ENCODE data around the gene DPP10.

DPP10 gene

DNA sequence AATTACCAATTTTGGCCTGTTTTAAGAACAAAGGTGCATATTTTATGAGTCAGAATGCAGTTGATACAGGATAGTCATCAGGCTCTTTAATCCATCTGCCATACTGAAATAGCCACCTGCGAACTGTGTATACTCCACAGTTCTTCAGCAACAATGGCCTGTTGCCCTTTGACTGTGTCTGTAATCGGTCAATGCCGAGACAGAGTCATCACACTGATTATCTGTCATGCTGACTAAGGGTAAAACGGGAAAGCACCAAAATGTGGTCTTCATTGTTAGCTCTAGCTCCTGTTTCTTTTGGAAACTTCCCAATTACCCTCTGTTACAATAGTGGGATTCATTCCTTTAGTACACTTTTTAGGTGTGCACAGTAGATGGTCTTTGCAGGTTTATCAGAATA, 871.7 kb downstream of the DPP10 start:
- TF ChIP-seq, protein P1, sequence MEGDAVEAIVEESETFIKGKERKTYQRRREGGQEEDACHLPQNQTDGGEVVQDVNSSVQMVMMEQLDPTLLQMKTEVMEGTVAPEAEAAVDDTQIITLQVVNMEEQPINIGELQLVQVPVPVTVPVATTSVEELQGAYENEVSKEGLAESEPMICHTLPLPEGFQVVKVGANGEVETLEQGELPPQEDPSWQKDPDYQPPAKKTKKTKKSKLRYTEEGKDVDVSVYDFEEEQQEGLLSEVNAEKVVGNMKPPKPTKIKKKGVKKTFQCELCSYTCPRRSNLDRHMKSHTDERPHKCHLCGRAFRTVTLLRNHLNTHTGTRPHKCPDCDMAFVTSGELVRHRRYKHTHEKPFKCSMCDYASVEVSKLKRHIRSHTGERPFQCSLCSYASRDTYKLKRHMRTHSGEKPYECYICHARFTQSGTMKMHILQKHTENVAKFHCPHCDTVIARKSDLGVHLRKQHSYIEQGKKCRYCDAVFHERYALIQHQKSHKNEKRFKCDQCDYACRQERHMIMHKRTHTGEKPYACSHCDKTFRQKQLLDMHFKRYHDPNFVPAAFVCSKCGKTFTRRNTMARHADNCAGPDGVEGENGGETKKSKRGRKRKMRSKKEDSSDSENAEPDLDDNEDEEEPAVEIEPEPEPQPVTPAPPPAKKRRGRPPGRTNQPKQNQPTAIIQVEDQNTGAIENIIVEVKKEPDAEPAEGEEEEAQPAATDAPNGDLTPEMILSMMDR (IDR thresholded peaks at IDR 0.05), result no peak

DNA sequence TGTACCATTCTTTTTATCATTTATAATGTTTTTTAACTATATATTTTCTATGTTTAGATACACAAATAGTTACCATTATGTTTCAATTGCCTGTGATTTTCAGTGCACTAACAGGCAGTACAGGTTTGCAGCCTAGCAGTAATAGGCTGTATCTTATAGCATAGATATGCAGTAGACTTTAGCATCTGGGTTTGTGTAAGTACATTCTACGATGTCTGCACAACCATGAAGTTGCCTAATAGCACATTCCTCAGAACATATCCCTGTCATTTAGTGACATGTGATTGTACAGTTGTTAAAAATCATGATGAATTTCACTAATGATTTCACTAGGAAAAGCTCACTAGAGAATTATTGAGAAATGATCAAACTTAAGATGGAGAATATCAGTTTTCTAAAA, 884.6 kb downstream of the DPP10 start:
- TF ChIP-seq, protein P1 (IDR thresholded peaks at IDR 0.05), result no peak

GRCh38 chr2:115359550-115359949, 917.1 kb downstream of the DPP10 start:
- TF ChIP-seq, protein P1 (IDR thresholded peaks at IDR 0.05), result no peak

DNA sequence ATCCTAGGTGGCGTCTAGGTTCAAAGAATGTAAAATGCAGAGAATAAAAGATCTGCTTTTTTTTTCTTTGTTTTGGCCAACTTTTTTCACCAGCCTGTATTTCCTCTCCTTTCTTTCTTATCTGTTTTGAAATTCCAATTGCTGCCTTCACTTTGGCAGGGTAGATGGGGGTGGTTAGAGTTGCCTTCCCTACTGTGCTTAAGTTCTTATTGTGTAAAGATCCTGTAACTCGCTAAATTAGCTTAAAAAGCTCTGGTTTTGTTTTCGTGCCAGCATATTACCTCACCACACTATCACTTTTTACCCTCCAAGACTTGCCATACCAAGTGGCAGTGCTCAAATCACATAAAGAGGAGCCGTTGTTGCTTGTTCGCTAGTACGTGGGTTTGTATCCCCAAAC, 921.7 kb downstream of the DPP10 start:
- TF ChIP-seq, protein P1 (IDR thresholded peaks at IDR 0.05), result no peak

DNA sequence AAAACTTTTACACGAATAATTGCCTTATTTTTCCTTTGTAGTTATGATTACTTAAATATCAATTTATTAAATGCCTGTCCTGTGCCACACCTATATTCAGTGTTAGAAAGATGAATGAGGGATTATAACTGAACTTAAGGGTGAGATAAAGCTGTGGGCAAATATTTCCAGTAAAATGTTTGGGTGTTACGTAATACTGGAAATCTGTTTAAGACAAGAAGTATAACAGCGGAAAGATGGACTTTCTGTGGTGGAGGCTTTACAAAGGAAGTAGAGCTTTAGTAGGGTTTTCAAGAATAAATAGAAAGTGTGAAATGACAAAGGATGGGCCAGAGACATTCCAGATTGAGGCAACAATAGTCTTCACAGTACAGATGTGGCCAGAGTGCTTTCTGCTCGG, 927.0 kb downstream of the DPP10 start:
- TF ChIP-seq, protein P1 (IDR thresholded peaks at IDR 0.05), result no peak

GRCh38 chr2:115374981-115375380, 932.5 kb downstream of the DPP10 start:
- TF ChIP-seq, protein P1 (IDR thresholded peaks at IDR 0.05), result no peak

DNA sequence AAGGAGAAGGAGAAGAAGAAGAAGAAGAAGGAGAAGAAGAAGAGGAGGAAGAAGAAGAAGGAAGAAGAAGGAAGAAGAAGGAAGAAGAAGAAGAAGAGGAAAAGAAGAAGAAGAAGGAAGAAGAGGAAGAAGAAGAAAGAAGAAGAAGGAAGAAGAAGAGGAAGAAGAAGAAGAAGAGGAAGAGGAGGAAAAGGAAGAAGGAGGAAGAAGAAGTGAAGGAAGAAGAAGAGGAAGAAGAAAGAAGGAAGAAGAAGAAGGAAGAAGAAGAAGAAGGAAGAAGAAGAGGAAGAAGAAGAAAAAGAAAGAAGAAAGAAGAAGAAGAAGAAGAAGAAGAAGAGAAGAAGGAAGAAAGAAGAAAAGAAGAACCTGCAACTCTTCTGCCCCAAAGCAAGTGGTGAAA, 942.0 kb downstream of the DPP10 start:
- TF ChIP-seq, protein P1 (IDR thresholded peaks at IDR 0.05), result no peak

GRCh38 chr2:115386465-115386864, 944.0 kb downstream of the DPP10 start:
- TF ChIP-seq, protein P1 (IDR thresholded peaks at IDR 0.05), result no peak; the same call in 1 of the 2 replicates
